ENCODE results near the gene HOMER1.

GRCh38 chr5:79505138-79505537 is 8.8 kb downstream of the HOMER1 start:
- TF ChIP-seq CTCF (conservative IDR thresholded peaks at IDR 0.05): no peak
- no peak for TF ChIP-seq ZFX (IDR thresholded peaks at IDR 0.05)

Measured in C4-2B (cell line).